H9 (cell line): ENCODE data around the gene MAPK4. TPM values are rescaled to one million over a fixed set of nuclear protein-coding genes. Genes with fewer than 3 reads are reported as not detected.

ENCODE experiments used
- DNase-seq: peaks from one replicate; pipeline ENCODE4 v3.0.0-alpha.2; 2017
- H2AFZ ChIP-seq: one replicate; pipeline ENCODE4 v1.6.1; 2013; ENCODE audit warnings: mild to moderate bottlenecking, low read length, control low read depth, moderate library complexity
- H2AK5ac ChIP-seq: 2 replicates; pipeline ENCODE4 v1.6.1; 2013; ENCODE audit warnings: low read length, control low read depth, mixed read lengths; ENCODE audit not compliant: insufficient read length
- H2BK120ac ChIP-seq: one replicate; pipeline ENCODE4 v1.6.1; 2013; ENCODE audit warnings: low read depth, mild to moderate bottlenecking, low read length, control low read depth, inconsistent platforms; ENCODE audit not compliant: poor library complexity, severe bottlenecking
- H2BK12ac ChIP-seq: 2 replicates; pipeline ENCODE4 v1.6.1; 2013; ENCODE audit warnings: low read length, control low read depth, mixed read lengths, low read depth; ENCODE audit not compliant: insufficient read length
- H2BK15ac ChIP-seq: 2 replicates; pipeline ENCODE4 v1.6.1; 2013; ENCODE audit warnings: low read depth, low read length, control low read depth
- H2BK20ac ChIP-seq: one replicate; pipeline ENCODE4 v1.6.1; 2013; ENCODE audit warnings: low read depth, mild to moderate bottlenecking, low read length, control low read depth, inconsistent platforms; ENCODE audit not compliant: poor library complexity, severe bottlenecking
- H2BK5ac ChIP-seq: 2 replicates; pipeline ENCODE4 v1.6.1; 2013; ENCODE audit warnings: low read length, control low read depth, mixed read lengths; ENCODE audit not compliant: insufficient read length
- H3K14ac ChIP-seq: 2 replicates; pipeline ENCODE4 v1.6.1; 2013; ENCODE audit warnings: low read length, control low read depth; ENCODE audit not compliant: insufficient read depth
- H3K18ac ChIP-seq: 2 replicates; pipeline ENCODE4 v1.6.1; 2013; ENCODE audit warnings: low read depth, mild to moderate bottlenecking, mixed read lengths, low read length, control low read depth; ENCODE audit not compliant: insufficient read length
- H3K23ac ChIP-seq: 2 replicates; pipeline ENCODE4 v1.6.1; 2013; ENCODE audit warnings: low read length, control low read depth, mixed read lengths, low read depth; ENCODE audit not compliant: insufficient read length
- H3K23me2 ChIP-seq: 2 replicates; pipeline ENCODE4 v1.6.1; 2013; ENCODE audit warnings: low read depth, mild to moderate bottlenecking, mixed read lengths, low read length, control low read depth; ENCODE audit not compliant: insufficient read length, poor library complexity, severe bottlenecking
- H3K27ac ChIP-seq: 2 replicates; pipeline ENCODE4 v1.5.1; 2013; ENCODE audit warnings: low read length, control low read depth, mixed read lengths, low read depth; ENCODE audit not compliant: insufficient read length
- H3K27me3 ChIP-seq: 2 replicates; pipeline ENCODE4 v1.6.1; 2013; ENCODE audit warnings: low read length, control low read depth, inconsistent platforms; ENCODE audit not compliant: insufficient read depth
- H3K4ac ChIP-seq: 2 replicates; pipeline ENCODE4 v1.6.1; 2013; ENCODE audit warnings: low read depth, mild to moderate bottlenecking, control low read depth, inconsistent platforms, low read length, moderate library complexity
- H3K4me1 ChIP-seq: 2 replicates; pipeline ENCODE4 v1.6.1; 2013; ENCODE audit warnings: low read length, control low read depth, inconsistent platforms; ENCODE audit not compliant: insufficient read depth
- H3K4me2 ChIP-seq: 2 replicates; pipeline ENCODE4 v1.6.1; 2013; ENCODE audit warnings: low read length, control low read depth, mixed read lengths; ENCODE audit not compliant: insufficient read length, insufficient read depth
- H3K56ac ChIP-seq: 2 replicates; pipeline ENCODE4 v1.6.1; 2013; ENCODE audit warnings: low read depth, mild to moderate bottlenecking, mixed read lengths, low read length, control low read depth; ENCODE audit not compliant: insufficient read length
- H3K79me1 ChIP-seq: 2 replicates; pipeline ENCODE4 v1.6.1; 2013; ENCODE audit warnings: low read depth, mild to moderate bottlenecking, moderate library complexity, low read length, control low read depth, inconsistent platforms; ENCODE audit not compliant: insufficient read depth, poor library complexity, severe bottlenecking
- H3K79me2 ChIP-seq: 2 replicates; pipeline ENCODE4 v1.6.1; 2013; ENCODE audit warnings: low read length, control low read depth, inconsistent platforms; ENCODE audit not compliant: insufficient read depth
- H3K9ac ChIP-seq: 2 replicates; pipeline ENCODE4 v1.6.1; 2013; ENCODE audit warnings: low read length, control low read depth, mixed read lengths; ENCODE audit not compliant: insufficient read length; ENCODE audit errors: extremely low read depth
- H3K9me3 ChIP-seq: one replicate; pipeline ENCODE4 v1.6.1; 2013; ENCODE audit warnings: low read depth, low read length, inconsistent platforms; ENCODE audit not compliant: control insufficient read depth
- H3T11ph ChIP-seq: one replicate; pipeline ENCODE4 v1.6.1; 2013; ENCODE audit warnings: mild to moderate bottlenecking, low read length, control low read depth, inconsistent platforms
- H4K20me1 ChIP-seq: one replicate; pipeline ENCODE4 v1.6.1; 2013; ENCODE audit not compliant: control insufficient read depth, insufficient read length, insufficient read depth
- H4K5ac ChIP-seq: 2 replicates; pipeline ENCODE4 v1.6.1; 2013; ENCODE audit warnings: low read depth, mild to moderate bottlenecking, mixed read lengths, low read length, control low read depth; ENCODE audit not compliant: insufficient read length
- H4K8ac ChIP-seq: replicated peaks from 2 replicates; pipeline ENCODE4 v1.6.1; 2013; ENCODE audit warnings: low read length, control low read depth, mixed read lengths, low read depth; ENCODE audit not compliant: insufficient read length
- H4K91ac ChIP-seq: 2 replicates; pipeline ENCODE4 v1.6.1; 2013; ENCODE audit warnings: low read depth, mild to moderate bottlenecking, moderate library complexity, mixed read lengths, low read length, control low read depth; ENCODE audit not compliant: insufficient read length
- H3K27ac Mint-ChIP-seq, 3 experiments: 2 replicates in 2 of 3; 3 replicates in 1 of 3; pipeline ENCODE4 v1.8.0; 2020 to 2021; ENCODE audit warnings: mixed read lengths in 3 of 3, mild to moderate bottlenecking in 1 of 3, moderate library complexity in 1 of 3
- H3K27me3 Mint-ChIP-seq: 2 replicates; pipeline ENCODE4 v1.8.0; 2021; ENCODE audit warnings: low read depth, mild to moderate bottlenecking, moderate library complexity, mixed read lengths
- H3K36me3 Mint-ChIP-seq, 3 experiments: 2 replicates in 2 of 3; 3 replicates in 1 of 3; pipeline ENCODE4 v1.8.0; 2020 to 2021; ENCODE audit warnings: low read depth in 3 of 3, mixed read lengths in 3 of 3; ENCODE audit not compliant: insufficient read depth in 1 of 3
- H3K4me1 Mint-ChIP-seq, 2 experiments: 2 replicates each; pipeline ENCODE4 v1.8.0; 2020; ENCODE audit warnings: mixed read lengths in 2 of 2
- H3K4me3 Mint-ChIP-seq, 2 experiments: 2 replicates in 1 of 2; 3 replicates in 1 of 2; pipeline ENCODE4 v1.8.0; 2020 to 2021; ENCODE audit warnings: mild to moderate bottlenecking in 2 of 2, mixed read lengths in 2 of 2, moderate library complexity in 1 of 2
- H3K9me3 Mint-ChIP-seq, 2 experiments: 2 replicates in 1 of 2; 3 replicates in 1 of 2; pipeline ENCODE4 v1.8.0; 2020; ENCODE audit warnings: mild to moderate bottlenecking in 2 of 2, mixed read lengths in 2 of 2, moderate library complexity in 1 of 2
- WGBS: extraction: QIAGEN DNeasy Blood & Tissue Kit; methylation state at CpG from one replicate; pipeline ENCODE4 v1.1.7; 2013; ENCODE audit warnings: missing lambda C conversion rate, low lambda C conversion rate, mixed read lengths; ENCODE audit not compliant: insufficient read length; ENCODE audit errors: extremely low coverage; 5-methylcytosine and 5-hydroxymethylcytosine counted together
- total RNA-seq: library from RNA; stranded (reverse); gene quantifications from 2 replicates; pipeline ENCODE4 v1.2.1, GENCODE V29; 2021
- TF ChIP-seq, protein P1 (sequence below): fragments of 200-600 bp; sonication (generic); conservative IDR thresholded peaks from 3 replicates; pipeline ENCODE4 v1.8.0; 2021; ENCODE audit warnings: antibody characterized with exemption, mild to moderate bottlenecking

Gene MAPK4
- total RNA-seq, 1 experiment from 2014 or later, result 1.6 TPM

DNA sequence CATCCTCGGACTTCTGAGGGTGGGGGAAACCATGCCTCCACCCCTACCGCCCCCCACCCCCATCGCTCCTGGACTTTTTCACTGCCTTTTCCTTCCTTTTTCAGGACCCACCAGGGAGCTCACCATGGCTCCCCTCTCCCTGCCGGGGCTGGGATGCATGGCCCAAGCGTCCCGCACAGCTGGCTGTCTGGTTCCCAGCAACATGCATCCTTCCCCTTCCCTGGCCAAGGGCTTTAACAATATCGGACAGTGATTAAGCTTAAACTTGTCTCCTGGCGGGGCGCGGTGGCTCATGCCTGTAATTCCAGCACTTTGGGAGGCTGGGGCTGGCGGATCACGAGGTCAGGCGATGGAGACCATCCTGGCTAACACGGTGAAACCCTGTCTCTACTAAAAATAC lies 215.8 kb downstream of the MAPK4 start:
- H3K18ac ChIP-seq, result no peak overlapping the region
- H2BK15ac ChIP-seq, result no peak overlapping the region
- H3K27ac Mint-ChIP-seq, result no peak overlapping the region
- no peak overlapping the region for H3K4ac ChIP-seq
- no peak overlapping the region for H3K4me3 Mint-ChIP-seq
- H3K56ac ChIP-seq, result no peak overlapping the region
- H3K9me3 Mint-ChIP-seq, result peaks cover 6 to 8% of the 10 kb centered on the region in 2 experiments
- no peaks in the 10 kb centered on the region for H3K79me1 ChIP-seq
- H3T11ph ChIP-seq, result no peak overlapping the region
- H3K23ac ChIP-seq, result no peak overlapping the region
- no peak overlapping the region for H2BK12ac ChIP-seq
- H3K27me3 ChIP-seq, result no peaks in the 10 kb centered on the region
- no peak overlapping the region for H3K9ac ChIP-seq
- no peak overlapping the region for H2AFZ ChIP-seq
- H3K4me2 ChIP-seq, result no peak overlapping the region
- no peak for DNase-seq
- no peaks in the 10 kb centered on the region for H3K9me3 ChIP-seq
- H3K27ac ChIP-seq, result no peak overlapping the region
- no peak overlapping the region for H3K14ac ChIP-seq
- H3K4me1 ChIP-seq, result no peaks in the 10 kb centered on the region; the same call in none of the 2 replicates
- no peaks in the 10 kb centered on the region; the same call in 1 of the 2 replicates for H3K27me3 Mint-ChIP-seq
- H3K4me1 Mint-ChIP-seq, result peaks cover 18 to 20% of the 10 kb centered on the region in 2 experiments
- no peaks in the 10 kb centered on the region for H3K36me3 Mint-ChIP-seq
- no peak overlapping the region for H2BK20ac ChIP-seq
- H3K79me2 ChIP-seq, result no peaks in the 10 kb centered on the region; the same call in 1 of the 2 replicates
- H2AK5ac ChIP-seq, result no peak overlapping the region
- H4K5ac ChIP-seq, result no peak overlapping the region
- H4K8ac ChIP-seq, result no peak overlapping the region
- TF ChIP-seq, protein P1, sequence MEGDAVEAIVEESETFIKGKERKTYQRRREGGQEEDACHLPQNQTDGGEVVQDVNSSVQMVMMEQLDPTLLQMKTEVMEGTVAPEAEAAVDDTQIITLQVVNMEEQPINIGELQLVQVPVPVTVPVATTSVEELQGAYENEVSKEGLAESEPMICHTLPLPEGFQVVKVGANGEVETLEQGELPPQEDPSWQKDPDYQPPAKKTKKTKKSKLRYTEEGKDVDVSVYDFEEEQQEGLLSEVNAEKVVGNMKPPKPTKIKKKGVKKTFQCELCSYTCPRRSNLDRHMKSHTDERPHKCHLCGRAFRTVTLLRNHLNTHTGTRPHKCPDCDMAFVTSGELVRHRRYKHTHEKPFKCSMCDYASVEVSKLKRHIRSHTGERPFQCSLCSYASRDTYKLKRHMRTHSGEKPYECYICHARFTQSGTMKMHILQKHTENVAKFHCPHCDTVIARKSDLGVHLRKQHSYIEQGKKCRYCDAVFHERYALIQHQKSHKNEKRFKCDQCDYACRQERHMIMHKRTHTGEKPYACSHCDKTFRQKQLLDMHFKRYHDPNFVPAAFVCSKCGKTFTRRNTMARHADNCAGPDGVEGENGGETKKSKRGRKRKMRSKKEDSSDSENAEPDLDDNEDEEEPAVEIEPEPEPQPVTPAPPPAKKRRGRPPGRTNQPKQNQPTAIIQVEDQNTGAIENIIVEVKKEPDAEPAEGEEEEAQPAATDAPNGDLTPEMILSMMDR, result no peak
- H3K23me2 ChIP-seq, result no peaks in the 10 kb centered on the region
- H4K91ac ChIP-seq, result no peak overlapping the region
- no CpG with 5 or more reads among the region's 14 CpGs for WGBS
- H4K20me1 ChIP-seq, result no peaks in the 10 kb centered on the region
- H2BK120ac ChIP-seq, result no peak overlapping the region
- no peak overlapping the region for H2BK5ac ChIP-seq
